ENCODE data around the gene KNCN.

KNCN gene

GRCh38 chr1:46522184-46522968 is 29.1 kb downstream of the KNCN start (continued):
- TF ChIP-seq ZSCAN5A (tag by site-specific recombination; IDR thresholded peaks at IDR 0.05) = no peak
- no peak for TF ChIP-seq ZNF23 (tag by site-specific recombination; IDR thresholded peaks at IDR 0.05; ENCODE audit: borderline replicate concordance)
- TF ChIP-seq ZNF19 (tag by site-specific recombination; IDR thresholded peaks at IDR 0.05; ENCODE audit: low read depth) = no peak
- TF ChIP-seq ZNF335 (tag by site-specific recombination; conservative IDR thresholded peaks at IDR 0.05) = no peak
- no peak for TF ChIP-seq ZBTB11 (tag by site-specific recombination; conservative IDR thresholded peaks at IDR 0.05; ENCODE audit: low read depth)
- no peak for TF ChIP-seq SP3 (tag by site-specific recombination; IDR thresholded peaks at IDR 0.05)
- TF ChIP-seq ZNF768 (tag by site-specific recombination; IDR thresholded peaks at IDR 0.05) = no peak
- TF ChIP-seq HIC1 (tag by site-specific recombination; IDR thresholded peaks at IDR 0.05) = no peak

- peaks cover 5% of the 10 kb centered on the region; the same call in 1 of the 2 replicates for H3K4me1 ChIP-seq (ENCODE audit: control insufficient read depth, insufficient read depth, low read length)
- POLR2A ChIA-PET = interaction anchor here (0.6 kb wide), 2 partner anchors 13 to 21 kb away, joined by 3 read pairs; no protein-coding TSS in a partner anchor
- H3K36me3 ChIP-seq (ENCODE audit: control insufficient read depth in 2 of 2, insufficient read depth in 1 of 2, low read length in 2 of 2) = no peaks in the 10 kb centered on the region
- H3K4me3 ChIP-seq (ENCODE audit: low read depth, low read length) = no peak overlapping the region
- H3K27ac ChIP-seq (ENCODE audit: extremely low read depth, low read depth, low read length) = no peak overlapping the region
- TF ChIP-seq ZNF148 (tag by site-specific recombination; IDR thresholded peaks at IDR 0.05; ENCODE audit: borderline replicate concordance) = no peak
- no peak for TF ChIP-seq ZBTB44 (tag by site-specific recombination; IDR thresholded peaks at IDR 0.05)
- no peak for TF ChIP-seq MYNN (tag by site-specific recombination; IDR thresholded peaks at IDR 0.05; ENCODE audit: borderline replicate concordance)
- TF ChIP-seq TCF7L2 (IDR thresholded peaks at IDR 0.05; ENCODE audit: borderline replicate concordance, low read depth, low read length) = no peak
- CTCF ChIA-PET = interaction anchor here (0.8 to 9.0 kb wide), 9 partner anchors 8 to 205 kb away, joined by 3 to 56 read pairs (median 7); a partner anchor contains a TSS
- H3K9me3 ChIP-seq (ENCODE audit: control insufficient read depth, insufficient read depth, low read depth, low read length) = no peaks in the 10 kb centered on the region
Measured at GRCh38 chr1:46521414-46521813, 30.0 kb downstream of the KNCN start.

All from HEK293 (cell line).